HG03135 (cell line): ENCODE results near the gene AKT2.
A peak's percentile ranks its signal among the peaks of the same experiment; 100 is the strongest.

ENCODE experiments used
- ATAC-seq: cut with Tn5 transposase; IDR thresholded peaks from one replicate; pipeline ENCODE4 v1.9.1; 2021; ENCODE audit warnings: mild to moderate bottlenecking, moderate library complexity; ENCODE audit not compliant: unreplicated experiment

Gene AKT2

DNA sequence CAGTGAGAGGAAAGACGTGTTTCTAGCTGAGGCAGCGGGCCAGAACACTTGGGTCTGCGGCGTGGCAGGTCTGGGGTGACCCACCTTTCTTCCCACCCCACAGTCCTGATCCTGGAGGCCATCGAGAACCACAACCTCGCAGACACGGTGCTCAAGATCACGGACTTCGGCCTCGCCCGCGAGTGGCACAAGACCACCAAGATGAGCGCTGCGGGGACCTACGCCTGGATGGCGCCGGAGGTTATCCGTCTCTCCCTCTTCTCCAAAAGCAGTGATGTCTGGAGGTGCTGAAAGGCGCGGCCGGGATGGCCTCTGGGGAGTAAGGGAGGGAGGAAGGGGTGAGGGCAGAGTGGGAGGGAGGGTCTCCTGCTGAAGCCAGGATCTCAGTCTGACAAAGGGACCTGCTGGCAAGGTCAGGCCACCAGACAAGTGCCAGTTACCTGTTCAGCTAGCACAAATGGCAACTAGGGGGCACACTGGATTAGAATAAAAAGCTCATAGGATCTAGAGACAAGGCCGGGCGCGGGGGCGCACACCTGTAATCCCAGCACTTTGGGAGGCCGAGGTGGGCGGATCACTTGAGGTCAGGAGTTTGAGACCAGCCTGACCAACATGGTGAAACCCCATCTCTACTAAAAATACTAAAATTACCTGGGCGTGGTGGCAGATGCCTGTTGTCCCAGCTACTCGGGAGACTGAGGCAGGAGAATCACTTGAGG is 86.7 kb downstream of the AKT2 start:
- ATAC-seq: no peak

- no peak for ATAC-seq
Measured at GRCh38 chr19:40193587-40193849, 91.6 kb downstream of the AKT2 start.

DNA sequence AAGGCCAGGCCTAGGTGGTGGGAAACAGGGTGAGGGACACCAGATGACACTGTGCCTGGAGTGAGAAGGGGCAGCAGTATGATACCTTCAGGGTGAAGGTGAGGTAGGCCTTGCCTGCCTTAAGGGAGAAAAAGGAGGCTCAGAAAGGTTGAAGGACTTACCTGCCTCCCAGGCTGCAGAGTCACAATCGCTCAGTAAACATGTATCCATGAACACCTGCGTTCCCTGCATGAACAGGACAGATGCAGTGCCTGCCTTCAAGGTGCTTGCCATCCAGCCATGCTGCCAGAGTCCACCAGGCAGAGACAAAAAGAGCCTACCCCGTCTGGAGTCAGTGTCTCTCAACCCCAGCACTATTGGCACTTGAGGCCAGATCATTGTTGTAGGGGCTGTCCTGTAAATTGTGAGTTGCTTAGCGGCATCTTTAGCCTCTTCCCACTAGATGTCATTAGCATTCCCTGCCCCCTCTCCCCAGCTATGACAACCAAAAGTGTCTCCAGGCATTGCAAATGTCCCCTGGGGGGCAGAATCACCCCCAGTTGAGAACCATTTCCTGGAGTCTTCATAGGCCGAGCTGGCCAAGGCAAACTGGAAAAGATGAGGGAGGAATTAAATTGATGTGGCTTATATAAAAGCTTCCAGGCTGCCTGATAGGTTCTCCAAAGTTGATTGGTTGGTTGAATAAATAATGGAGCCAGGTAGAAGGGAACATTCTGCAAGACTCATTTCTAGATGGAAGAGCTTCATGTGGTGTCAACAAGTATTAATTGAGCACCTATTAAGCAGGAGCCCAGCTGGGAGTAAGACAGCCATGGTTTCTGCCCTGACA is 92.2 kb downstream of the AKT2 start:
- no peak for ATAC-seq

DNA sequence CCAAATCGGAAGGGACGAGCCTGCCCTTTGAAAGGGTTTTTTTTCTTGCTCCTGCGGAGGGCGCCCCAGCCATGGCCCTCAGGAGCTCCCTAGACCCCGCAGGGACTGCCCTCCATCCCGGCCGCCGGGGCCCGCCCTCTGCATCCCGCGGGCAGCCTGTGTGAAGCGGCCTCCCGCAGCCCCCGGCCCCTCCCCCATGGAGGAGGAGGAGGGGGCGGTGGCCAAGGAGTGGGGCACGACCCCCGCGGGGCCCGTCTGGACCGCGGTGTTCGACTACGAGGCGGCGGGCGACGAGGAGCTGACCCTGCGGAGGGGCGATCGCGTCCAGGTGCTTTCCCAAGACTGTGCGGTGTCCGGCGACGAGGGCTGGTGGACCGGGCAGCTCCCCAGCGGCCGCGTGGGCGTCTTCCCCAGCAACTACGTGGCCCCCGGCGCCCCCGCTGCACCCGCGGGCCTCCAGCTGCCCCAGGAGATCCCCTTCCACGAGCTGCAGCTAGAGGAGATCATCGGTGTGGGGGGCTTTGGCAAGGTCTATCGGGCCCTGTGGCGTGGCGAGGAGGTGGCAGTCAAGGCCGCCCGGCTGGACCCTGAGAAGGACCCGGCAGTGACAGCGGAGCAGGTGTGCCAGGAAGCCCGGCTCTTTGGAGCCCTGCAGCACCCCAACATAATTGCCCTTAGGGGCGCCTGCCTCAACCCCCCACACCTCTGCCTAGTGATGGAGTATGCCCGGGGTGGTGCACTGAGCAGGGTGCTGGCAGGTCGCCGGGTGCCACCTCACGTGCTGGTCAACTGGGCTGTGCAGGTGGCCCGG is 93.1 kb downstream of the AKT2 start:
- ATAC-seq: no peak

DNA sequence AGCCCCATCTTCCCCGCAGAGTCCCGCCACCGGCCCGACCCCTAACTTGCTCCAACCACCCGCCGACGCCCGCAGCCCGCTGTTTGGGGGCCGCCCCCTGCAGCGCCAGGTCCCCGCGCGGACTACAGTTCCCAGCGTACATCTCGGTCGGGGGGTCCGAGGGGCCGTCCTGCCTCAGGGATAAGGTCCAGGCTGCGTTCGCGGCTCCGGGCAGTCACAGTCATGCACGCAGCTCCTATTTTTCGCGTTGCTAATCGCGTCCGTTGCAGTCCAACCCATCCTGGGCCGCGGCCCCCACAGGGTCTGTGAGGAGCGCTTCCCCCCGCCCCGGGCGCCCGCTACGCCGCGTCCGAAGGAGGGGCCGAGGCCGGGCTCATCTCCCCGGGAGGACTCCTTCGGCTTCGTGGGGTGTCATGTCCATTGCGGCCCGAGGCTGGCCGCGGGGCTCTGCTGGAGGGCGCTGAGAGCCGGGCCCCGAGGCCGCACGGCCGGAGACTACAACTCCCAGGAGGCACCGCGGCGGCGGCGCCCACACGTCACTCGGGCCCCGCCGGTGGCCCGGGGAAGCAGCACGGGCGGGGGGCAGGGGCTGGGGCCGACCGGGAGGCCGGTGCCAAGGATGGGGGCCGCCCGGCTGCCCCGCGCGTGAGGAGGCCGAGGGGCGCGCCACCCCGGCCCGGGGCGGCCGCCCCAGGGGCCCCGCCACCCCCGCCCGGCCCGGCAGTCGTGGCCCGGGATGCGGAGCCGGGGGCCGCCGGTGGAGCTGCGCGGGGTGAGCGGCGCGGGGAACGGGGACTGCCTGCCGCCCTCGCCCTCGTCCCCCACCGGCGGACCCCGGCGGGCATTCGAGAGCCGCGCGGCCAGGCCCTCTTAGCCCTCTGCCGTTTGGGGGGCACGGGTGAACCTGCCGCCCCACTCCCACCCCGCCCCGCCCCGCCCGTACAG is 94.0 kb downstream of the AKT2 start, which contains the start of gene MAP3K10:
TSS of gene MAP3K10 (plus strand) at position 536 of the 945 bp plus-strand sequence. CDS start 606 bp downstream, outside the sequence.
- ATAC-seq: peak; percentile 72

GRCh38 chr19:40184273-40184672 is 100.9 kb downstream of the AKT2 start:
- no peak for ATAC-seq
